HEK293 (cell line): ENCODE results near the gene CTBP2.

Experiments used
- ATF2 ChIP-seq: fragments of 450-650 bp; formaldehyde crosslinking; IDR thresholded peaks from 2 replicates; pipeline ENCODE4 v1.5.1; 2016; ENCODE audit warnings: missing biosample characterization, missing genetic modification characterization, low read depth
- CTCF ChIP-seq: fragments of 450-650 bp; formaldehyde crosslinking; IDR thresholded peaks from 2 replicates; pipeline ENCODE4 v1.5.1; 2016; ENCODE audit warnings: missing biosample characterization, missing genetic modification characterization
- TCF7L2 ChIP-seq: IDR thresholded peaks from 2 replicates; pipeline ENCODE4 v1.6.1; 2011; ENCODE audit warnings: low read depth, mild to moderate bottlenecking, inconsistent platforms, low read length, moderate library complexity, borderline replicate concordance
- YY2 ChIP-seq: fragments of 450-650 bp; formaldehyde crosslinking; IDR thresholded peaks from 2 replicates; pipeline ENCODE4 v1.5.1; 2016; ENCODE audit warnings: missing biosample characterization, missing genetic modification characterization

- TF ChIP-seq YY2 (tag by site-specific recombination) (no peak), TCF7L2 (no peak), CTCF (no peak), ATF2 (tag by site-specific recombination) (peak; percentile 66)
Measured at GRCh38 chr10:125063256-125063925, 97.0 kb downstream of the CTBP2 start.
